ENCODE results near the gene CCDC93. TPM values are rescaled to one million over a fixed set of nuclear protein-coding genes. Genes with fewer than 3 reads are reported as not detected.

The CCDC93 gene
- total RNA-seq, 2 donors from 2014 or later = 27.5 to 42.5 TPM

- peaks cover 5 to 21% of the 10 kb centered on the region in 2 donors for H3K36me3 Mint-ChIP-seq
- no peaks in the 10 kb centered on the region for H3K9me3 Mint-ChIP-seq
- no peak for DNase-seq (ENCODE audit: low spot score in 2 of 2)
- no peak overlapping the region for H3K27ac Mint-ChIP-seq
- ATAC-seq = no peak
These were observed 32.8 kb downstream of the CCDC93 start for GRCh38 chr2:117980783-117981676.

GRCh38 chr2:117979911-117980701 lies 33.8 kb downstream of the CCDC93 start:
- H3K36me3 Mint-ChIP-seq = peaks cover 5 to 24% of the 10 kb centered on the region in 2 donors
- H3K9me3 Mint-ChIP-seq = no peaks in the 10 kb centered on the region
- DNase-seq (ENCODE audit: low spot score in 2 of 2) = no peak
- no peak for ATAC-seq
- no peak overlapping the region for H3K27ac Mint-ChIP-seq

GRCh38 chr2:117977696-117978095 lies 36.2 kb downstream of the CCDC93 start:
- peaks cover 5 to 29% of the 10 kb centered on the region in 2 donors for H3K36me3 Mint-ChIP-seq
- H3K27ac Mint-ChIP-seq = no peak overlapping the region
- no peaks in the 10 kb centered on the region for H3K9me3 Mint-ChIP-seq
- ATAC-seq = no peak
- no peak for DNase-seq (ENCODE audit: low spot score in 2 of 2)

GRCh38 chr2:117976581-117976980 lies 37.3 kb downstream of the CCDC93 start:
- Mint-ChIP-seq H3K36me3 (peaks cover 12 to 35% of the 10 kb centered on the region in 2 donors), H3K9me3 (no peaks in the 10 kb centered on the region), H3K27ac (no peak overlapping the region)
- ATAC-seq (no peak), DNase-seq (ENCODE audit: low spot score in 2 of 2) (no peak)

- Mint-ChIP-seq H3K36me3 (peaks cover 10 to 24% of the 10 kb centered on the region in 2 donors), H3K9me3 (no peaks in the 10 kb centered on the region)
These were observed 40.3 kb downstream of the CCDC93 start for GRCh38 chr2:117973498-117974082.

GRCh38 chr2:117972476-117973123 lies 41.3 kb downstream of the CCDC93 start:
- Mint-ChIP-seq H3K27ac (peak overlapping the region in 1 of 2 donors; percentile 66), H3K36me3 (peaks cover 12 to 24% of the 10 kb centered on the region in 2 donors), H3K9me3 (no peaks in the 10 kb centered on the region)
- no peak for DNase-seq (ENCODE audit: low spot score in 2 of 2)
- ATAC-seq = no peak

More at GRCh38 chr2:117973498-117974082, 40.3 kb downstream of the CCDC93 start:
- no peak overlapping the region for H3K27ac Mint-ChIP-seq
- no peak for ATAC-seq
- no peak for DNase-seq (ENCODE audit: low spot score in 2 of 2)

GRCh38 chr2:117968722-117969121 lies 45.1 kb downstream of the CCDC93 start:
- ATAC-seq = no peak

GRCh38 chr2:117967977-117968718 lies 45.7 kb downstream of the CCDC93 start:
- Mint-ChIP-seq H3K9me3 (no peaks in the 10 kb centered on the region), H3K27ac (no peak overlapping the region), H3K36me3 (peaks cover 12 to 19% of the 10 kb centered on the region in 2 donors)
- DNase-seq (ENCODE audit: low spot score in 2 of 2) (no peak), ATAC-seq (no peak)

More at GRCh38 chr2:117968722-117969121, 45.1 kb downstream of the CCDC93 start:
- Mint-ChIP-seq H3K9me3 (no peaks in the 10 kb centered on the region), H3K36me3 (peaks cover 12 to 15% of the 10 kb centered on the region in 2 donors), H3K27ac (no peak overlapping the region)
- DNase-seq (ENCODE audit: low spot score in 2 of 2) = no peak

GRCh38 chr2:117963446-117963845 lies 50.4 kb downstream of the CCDC93 start:
- DNase-seq (ENCODE audit: low spot score in 2 of 2) = no peak
- Mint-ChIP-seq H3K27ac (peak overlapping the region in 1 of 2 donors; percentile 68), H3K9me3 (no peaks in the 10 kb centered on the region), H3K36me3 (peaks cover under 1 to 9% of the 10 kb centered on the region in 2 donors)
- no peak for ATAC-seq

- DNase-seq (ENCODE audit: low spot score in 2 of 2) (no peak), ATAC-seq (no peak)
- Mint-ChIP-seq H3K9me3 (no peaks in the 10 kb centered on the region), H3K27ac (no peak overlapping the region), H3K36me3 (peaks cover 14 to 24% of the 10 kb centered on the region in 2 donors)
These were observed 52.7 kb downstream of the CCDC93 start for GRCh38 chr2:117961201-117961600.

- H3K27ac Mint-ChIP-seq = no peak overlapping the region
- no peak for DNase-seq (ENCODE audit: low spot score in 2 of 2)
- H3K9me3 Mint-ChIP-seq = no peaks in the 10 kb centered on the region
- peaks cover 15 to 24% of the 10 kb centered on the region in 2 donors for H3K36me3 Mint-ChIP-seq
- ATAC-seq = no peak
These were observed 53.6 kb downstream of the CCDC93 start for GRCh38 chr2:117960231-117960630.

GRCh38 chr2:117958186-117958585 lies 55.7 kb downstream of the CCDC93 start:
- Mint-ChIP-seq H3K9me3 (no peaks in the 10 kb centered on the region), H3K36me3 (peaks cover 22 to 29% of the 10 kb centered on the region in 2 donors), H3K27ac (peak overlapping the region in 1 of 2 donors; percentile 80)
- no peak for DNase-seq (ENCODE audit: low spot score in 2 of 2)
- ATAC-seq = no peak

- Mint-ChIP-seq H3K27ac (peak overlapping the region; percentile 80 to 89), H3K36me3 (peaks cover 22 to 29% of the 10 kb centered on the region in 2 donors), H3K9me3 (no peaks in the 10 kb centered on the region)
- DNase-seq (ENCODE audit: low spot score in 2 of 2) (no peak), ATAC-seq (no peak)
These were observed 56.3 kb downstream of the CCDC93 start for GRCh38 chr2:117957616-117958015.

GRCh38 chr2:117956036-117956796 lies 57.7 kb downstream of the CCDC93 start:
- Mint-ChIP-seq H3K9me3 (no peaks in the 10 kb centered on the region), H3K36me3 (peaks cover 22 to 29% of the 10 kb centered on the region in 2 donors), H3K27ac (peak overlapping the region in 1 of 2 donors; percentile 50)
- DNase-seq (ENCODE audit: low spot score in 2 of 2) (no peak), ATAC-seq (no peak)

GRCh38 chr2:117953231-117953630 lies 60.6 kb downstream of the CCDC93 start:
- peaks cover 20 to 22% of the 10 kb centered on the region in 2 donors for H3K36me3 Mint-ChIP-seq
- DNase-seq (ENCODE audit: low spot score in 2 of 2) (no peak), ATAC-seq (no peak)
- no peak overlapping the region for H3K27ac Mint-ChIP-seq
- H3K9me3 Mint-ChIP-seq = no peaks in the 10 kb centered on the region

Measured in activated naive CD4-positive, alpha-beta T cell treated with anti-CD3 and anti-CD28 coated beads, Interleukin-2, amount 50 U/mL, for 72 hours (primary cell).